ENCODE data around the gene OVCH2.
"Not testable (repeated sequence)": the region's sequence is repeated elsewhere in the genome, so short reads cannot be mapped to it uniquely, and the experiment has no call there.

OVCH2 gene

DNA sequence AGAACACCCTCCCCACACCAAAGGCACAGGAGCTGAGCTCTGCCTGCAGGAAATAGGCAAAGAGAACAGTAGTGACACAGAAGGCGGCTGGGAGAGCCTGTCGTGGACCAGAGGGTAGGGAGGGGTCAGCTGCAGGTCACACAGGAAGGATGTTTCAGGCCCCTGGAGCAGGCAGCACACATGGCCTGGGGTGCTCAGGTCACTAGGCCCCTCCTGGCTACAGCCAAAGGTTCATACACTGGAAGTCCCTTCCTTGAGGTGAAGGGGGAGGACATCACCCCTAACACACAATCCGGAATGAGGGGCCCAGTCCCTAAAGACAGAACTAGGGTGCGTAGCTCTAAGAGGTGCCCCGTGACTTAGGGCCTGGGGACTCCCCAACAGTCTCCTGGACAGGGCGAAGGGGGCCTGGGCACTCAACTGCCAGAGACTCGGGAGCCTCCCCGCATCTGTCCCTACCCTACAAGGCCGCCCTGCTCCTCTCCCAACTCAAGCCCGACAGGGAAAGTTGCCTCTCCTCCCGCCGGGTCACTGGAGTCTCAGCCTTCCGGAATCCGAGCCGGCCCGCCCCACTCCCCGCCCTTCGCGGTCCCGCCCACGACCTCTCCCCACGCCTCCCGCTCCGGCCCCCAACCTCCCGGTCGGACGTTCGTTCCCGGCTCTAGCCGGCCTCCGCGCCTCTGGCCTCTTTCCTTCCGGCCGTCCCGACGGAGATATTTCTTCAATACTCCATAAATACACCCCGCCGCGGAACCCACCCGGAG, 33.1 kb downstream of the OVCH2 start, which contains the start of gene CYB5R2:
TSS of gene CYB5R2 (minus strand) at position 541 of the 764 bp plus-strand sequence. CDS start 675 bp downstream, outside the sequence.
- H3K27ac ChIP-seq = peak within 1 kb of the TSS; percentile 38 to 90 (median 83)
- H3K4me3 ChIP-seq = peak within 1 kb of the TSS; percentile 36 to 66 (median 47)

DNA sequence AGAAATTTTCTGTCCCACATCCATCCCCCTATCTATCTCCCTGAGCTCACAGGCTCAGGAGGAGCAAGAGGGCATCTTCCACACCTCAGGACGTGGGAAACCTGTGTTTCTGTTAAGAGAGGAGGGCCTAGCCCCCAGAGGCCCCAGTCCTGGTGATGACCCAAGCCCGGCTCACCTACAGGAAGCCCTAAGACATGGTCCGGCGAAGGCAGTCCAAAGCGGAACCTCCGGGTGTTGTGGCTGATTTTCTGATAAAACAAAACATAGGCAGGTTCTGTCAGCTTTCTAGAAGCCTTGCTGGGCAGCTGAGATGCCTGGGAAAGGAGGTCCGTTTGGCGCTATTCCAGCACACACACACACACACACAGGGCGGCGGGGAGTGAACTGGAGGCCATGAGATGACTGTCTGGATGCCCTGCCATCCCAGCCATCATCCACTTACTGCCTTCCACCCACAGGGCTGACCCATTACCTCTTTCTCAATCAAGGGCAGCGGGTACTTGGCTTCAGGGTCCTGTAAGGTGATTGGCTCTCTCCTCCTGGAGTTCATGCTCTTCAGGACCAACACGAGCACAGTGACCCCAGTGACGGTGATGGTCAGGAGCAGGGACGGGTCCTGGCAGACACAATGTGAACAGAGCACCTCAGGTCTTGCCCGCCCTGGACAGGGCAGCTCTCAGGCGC, 33.9 kb downstream of the OVCH2 start:
- peak overlapping the region in 1 of 7 experiments; percentile 54 for H3K4me3 ChIP-seq
- H3K27ac ChIP-seq = peak overlapping the region in 14 of 21 experiments; percentile 6 to 90 (median 86)

DNA sequence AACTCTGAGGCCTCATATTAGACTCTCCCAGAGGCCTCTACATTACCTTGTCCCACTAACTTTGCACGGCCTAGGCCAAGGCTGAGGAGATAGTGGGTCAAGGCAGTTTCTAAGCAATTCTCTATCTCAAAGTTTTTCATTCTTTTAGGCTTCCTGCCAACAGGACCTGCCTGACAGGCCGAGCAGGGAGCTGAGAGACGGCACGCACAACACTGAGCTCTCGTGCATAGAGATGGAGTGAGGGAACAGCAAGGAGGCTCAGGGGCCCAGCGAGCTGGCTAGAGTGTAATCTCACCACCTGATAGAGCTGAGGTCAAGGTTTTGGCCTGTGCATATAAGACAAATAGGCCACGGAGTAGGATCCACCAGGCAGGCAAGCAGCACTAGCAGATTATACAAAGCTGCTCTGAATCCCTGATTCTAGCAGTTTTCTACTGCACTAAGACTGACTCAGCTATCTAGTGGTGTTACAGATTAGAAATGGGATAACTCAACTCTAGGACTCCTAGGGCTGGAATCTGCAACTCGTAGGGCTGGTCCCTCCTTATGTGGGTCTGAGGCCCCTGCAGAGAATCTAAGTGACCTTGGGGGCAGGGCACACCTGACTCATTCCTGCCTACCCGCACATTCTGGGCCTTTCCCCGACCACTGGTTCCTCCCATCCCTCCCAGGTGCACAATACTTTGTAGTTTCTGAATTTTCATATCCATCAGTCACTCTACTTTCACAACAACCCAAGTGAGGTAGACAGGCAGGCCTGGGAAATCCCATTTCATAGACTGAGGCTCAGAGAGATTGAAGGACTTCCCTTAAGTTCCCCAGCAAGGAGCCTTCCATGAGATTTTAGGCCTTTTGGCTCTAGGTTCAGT, 34.7 kb downstream of the OVCH2 start:
- peak overlapping the region in 16 of 21 experiments; percentile 6 to 89 (median 32) for H3K27ac ChIP-seq

DNA sequence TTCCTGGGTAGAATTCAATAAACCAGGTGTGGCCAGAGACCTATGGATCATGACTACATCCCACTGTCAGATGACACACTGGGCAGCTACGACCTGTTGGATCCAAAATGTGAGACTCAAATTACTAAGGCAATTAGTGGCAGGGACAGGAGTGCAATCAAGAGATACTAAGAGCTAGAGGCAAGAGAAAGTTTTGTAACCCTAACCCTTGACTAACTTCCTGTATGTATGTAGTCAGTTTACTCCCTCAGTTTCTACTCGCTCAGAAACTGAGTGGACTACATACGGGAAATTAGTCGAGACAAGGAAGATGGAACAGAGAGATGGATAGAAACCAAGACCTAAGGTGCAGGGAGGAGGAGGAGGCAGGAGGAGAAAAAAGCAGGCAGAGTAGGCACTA, 35.6 kb downstream of the OVCH2 start:
- H3K27ac ChIP-seq = peak overlapping the region in 12 of 21 experiments; percentile 11 to 89 (median 40)
- no peak overlapping the region for H3K4me3 ChIP-seq

More for the DNA sequence above, 34.7 kb downstream of the OVCH2 start:
- H3K4me3 ChIP-seq = no peak overlapping the region

DNA sequence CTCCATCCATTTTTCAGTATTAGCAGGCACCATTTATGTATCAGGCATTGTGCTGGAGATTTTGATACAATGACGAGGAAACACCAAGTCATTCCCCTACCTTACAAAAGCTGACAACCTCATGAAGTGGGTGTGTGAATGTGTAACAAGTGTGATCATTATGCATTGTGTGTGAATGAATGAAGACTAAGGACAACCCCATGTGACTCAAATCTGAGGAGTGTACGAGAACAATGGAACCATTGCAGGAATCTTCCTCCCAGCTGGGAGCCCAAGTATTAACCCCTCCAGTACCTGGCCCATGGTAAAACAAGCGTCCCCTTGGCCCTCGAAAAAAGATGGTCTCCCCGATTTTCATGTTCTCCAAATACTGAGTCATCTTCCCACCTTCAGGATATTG, 37.4 kb downstream of the OVCH2 start:
- Histone ChIP-seq H3K27ac (peak overlapping the region in 4 of 21 experiments; percentile 27 to 70 (median 42)), H3K4me3 (no peak overlapping the region)

DNA sequence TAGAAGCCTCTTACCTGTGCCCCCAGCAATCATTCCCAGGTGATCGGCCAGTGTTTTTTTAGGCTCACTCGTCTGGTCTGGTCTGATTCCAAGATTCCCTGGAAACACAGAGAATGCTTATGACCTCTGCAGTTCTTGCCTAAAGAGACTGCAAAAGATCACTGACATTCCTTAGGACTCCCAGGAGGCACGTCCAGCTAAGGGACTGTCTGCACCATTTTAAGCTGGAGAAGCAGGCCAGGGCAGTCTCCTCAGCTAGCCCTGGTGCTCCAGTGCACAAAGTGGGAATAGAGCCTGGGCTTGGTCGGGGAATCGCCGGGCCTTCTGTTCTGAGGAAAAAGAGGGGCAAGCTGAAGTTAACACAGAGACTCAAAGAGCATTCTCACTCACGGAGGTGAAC, 37.8 kb downstream of the OVCH2 start:
- Histone ChIP-seq H3K4me3 (no peak overlapping the region), H3K27ac (peak overlapping the region in 5 of 21 experiments; percentile 5 to 56 (median 27))

DNA sequence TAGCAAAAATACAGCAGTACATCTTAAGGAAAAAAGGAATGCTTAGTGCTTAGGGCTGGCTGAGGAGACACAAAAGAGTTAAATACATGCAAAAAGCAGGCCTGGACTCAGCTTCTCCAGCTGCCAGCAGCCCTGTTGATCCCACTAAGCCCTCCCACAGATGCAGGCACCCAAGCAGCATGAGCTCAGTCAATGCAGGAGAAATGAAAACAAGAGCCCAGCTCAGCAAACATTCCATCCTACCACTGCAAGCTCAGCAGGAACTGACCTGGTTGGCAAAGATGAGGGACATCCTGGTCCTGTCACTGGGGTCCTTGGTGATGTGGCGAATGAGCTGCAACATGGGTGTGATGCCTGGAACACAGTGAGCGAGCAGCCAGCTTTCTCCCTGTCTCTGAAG, 38.8 kb downstream of the OVCH2 start:
- no peak overlapping the region for H3K27ac ChIP-seq

DNA sequence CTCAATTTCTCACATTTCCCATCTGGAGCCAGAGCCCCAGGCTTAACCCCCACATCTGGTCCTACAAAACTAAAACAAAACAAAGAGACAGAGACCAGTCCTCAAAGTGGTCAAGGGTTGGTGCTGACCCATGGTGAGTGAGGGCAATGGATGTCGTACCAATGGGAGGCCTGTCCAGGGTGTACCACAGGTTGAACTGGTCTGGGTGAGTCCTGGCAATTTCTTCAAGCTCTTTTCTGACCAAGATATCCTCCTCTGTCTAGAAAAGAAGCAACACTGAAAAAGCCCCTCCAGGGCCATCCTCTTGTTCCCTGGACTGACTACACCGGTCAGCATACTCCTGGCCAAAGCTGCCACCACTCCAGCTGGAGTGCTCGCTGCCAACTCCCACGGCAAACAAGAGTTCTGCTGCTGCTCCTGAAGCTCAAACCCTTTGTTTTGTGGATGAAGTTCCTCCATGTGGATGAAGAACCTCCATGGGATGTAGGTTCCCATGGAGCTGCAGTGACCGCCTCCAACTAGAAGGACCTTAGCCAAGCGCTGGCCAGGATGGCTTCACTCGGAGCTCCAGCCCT, 39.9 kb downstream of the OVCH2 start:
- Histone ChIP-seq H3K4me3 (no peak overlapping the region), H3K27ac (no peak overlapping the region)

More for the DNA sequence above, 38.8 kb downstream of the OVCH2 start:
- no peak overlapping the region for H3K4me3 ChIP-seq

DNA sequence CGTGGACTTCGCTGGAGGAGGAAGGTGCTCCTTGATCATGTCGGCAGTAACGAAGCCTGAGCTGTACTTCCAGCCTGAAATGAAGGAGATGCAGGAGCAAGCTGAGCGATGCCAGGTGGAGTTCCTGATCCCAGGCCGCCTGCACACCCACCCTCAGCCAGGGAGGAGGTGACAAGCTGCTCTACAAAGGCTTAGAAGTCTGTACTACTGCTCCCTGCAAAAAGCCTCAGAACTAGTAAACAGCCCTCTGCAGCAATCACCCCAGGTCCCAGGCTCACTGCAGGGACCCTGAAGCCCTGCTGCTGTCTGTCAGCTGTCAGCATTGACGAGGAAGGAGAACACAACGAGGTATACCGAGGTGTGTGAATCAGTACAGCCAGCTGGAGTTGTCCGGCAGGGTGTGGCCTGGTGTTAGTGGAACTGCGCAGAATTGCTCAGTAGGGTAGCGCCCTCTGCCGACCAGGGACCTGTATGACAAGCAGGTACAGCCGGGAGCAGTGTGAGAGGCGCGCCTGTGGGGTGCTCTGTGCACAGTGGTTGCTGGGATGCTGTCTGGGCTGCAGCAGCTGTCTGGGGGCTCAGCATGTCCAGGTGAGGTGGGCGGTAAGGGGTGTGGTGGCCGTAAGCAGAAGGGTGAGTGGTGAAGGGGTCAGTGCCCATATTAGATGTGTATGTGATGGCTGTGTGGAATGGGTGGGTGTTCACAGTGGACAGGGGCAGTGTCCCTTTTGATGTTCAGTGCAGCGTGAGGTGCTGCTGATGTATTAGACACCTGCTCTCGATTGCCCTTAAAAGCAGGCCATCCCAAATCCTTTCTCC, 40.6 kb downstream of the OVCH2 start:
- Histone ChIP-seq H3K4me3 (no peak overlapping the region), H3K27ac (no peak overlapping the region)

DNA sequence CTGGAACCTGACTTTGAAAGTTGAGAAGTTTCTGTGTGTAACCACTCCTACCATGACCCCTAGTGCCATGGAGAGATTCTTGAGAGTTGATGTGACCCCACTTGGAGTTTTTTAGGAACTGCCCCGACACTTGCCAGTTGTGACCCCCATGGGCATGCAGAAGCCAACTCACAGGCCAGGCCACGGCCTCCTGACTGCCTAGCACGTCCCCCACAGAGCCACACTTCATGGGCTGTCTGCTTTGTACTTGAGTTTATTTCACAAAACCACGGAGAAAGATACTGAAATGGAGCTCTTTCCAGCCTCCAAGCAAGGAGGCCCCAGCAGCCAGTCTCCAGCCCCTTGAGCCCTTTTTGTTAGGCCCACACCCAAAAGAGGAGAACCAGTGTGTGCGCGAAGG, 41.4 kb downstream of the OVCH2 start:
- Histone ChIP-seq H3K27ac (no peak overlapping the region), H3K4me3 (no peak overlapping the region)

DNA sequence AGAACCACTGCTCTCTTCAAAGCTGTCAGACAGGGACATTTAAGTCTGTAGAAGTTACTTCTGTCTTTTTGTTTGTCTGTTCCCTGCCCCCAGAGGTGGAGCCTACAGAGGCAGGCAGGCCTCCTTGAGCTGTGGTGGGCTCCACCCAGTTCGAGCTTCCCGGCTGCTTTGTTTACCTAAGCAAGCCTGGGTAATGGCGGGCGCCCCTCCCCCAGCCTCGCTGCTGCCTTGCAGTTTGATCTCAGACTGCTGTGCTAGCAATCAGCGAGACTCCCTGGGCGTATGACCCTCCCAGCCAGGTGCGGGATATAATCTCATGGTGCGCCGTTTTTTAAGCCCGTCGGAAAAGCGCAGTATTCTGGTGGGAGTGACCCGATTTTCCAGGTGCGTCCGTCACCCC, 42.7 kb downstream of the OVCH2 start:
- not testable (repeated sequence) for H3K27ac ChIP-seq, H3K4me3 ChIP-seq

DNA sequence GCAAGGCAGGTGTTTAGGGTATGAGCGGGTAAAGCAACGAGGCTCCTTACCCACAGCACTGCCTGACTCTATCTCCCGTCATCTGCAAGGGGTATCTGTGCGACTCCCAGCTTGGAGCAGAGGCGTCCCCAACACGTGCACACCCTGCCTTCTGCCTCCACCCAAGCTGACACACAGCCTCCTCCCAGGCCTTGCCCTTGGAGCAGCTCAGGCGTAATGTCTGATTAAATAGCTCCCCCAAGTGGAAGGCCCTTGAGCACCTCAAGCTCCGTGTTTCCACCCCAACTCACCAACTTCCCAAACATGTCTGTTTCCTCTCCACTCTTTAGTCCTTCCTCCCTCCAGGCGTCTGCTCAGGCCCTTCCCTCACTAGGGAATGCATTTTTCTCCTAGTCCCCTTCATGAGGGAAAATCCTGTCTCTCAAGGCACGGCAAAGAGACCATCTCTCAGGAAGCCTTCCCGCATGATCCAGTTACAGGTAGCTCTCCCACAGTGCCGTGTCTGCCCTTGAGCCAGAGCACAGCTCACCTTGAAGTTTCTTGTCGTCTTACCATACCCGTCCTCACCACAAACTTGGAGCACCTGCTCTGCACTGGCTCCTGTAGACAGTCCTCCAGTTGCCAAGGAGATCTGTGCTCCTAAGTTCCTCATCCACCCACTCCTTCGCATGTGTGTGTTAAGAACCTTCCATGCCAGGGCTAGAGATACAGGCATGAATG, 48.8 kb downstream of the OVCH2 start:
- peak overlapping the region in 2 of 21 experiments; percentile 18 to 23 for H3K27ac ChIP-seq

DNA sequence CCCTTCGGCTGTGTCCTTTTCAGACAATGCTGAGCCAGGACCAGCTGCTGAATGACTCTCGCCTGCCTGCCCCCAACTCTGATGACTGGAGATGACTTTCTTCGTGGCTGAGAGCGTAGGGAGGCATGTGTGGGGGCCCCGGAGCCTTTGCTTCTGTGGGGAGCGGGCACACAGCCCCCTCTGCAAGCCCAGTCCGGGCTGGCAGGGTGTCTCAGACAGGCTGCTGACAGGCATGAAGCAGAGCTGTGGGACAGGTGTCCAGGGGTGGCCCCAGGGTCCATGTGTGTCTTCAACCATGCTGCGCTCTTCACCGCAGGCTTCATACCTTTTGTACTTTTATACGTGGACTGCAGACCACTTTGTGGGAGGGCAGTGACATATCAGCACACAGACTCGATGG, 49.6 kb downstream of the OVCH2 start:
- H3K4me3 ChIP-seq = no peak overlapping the region
- H3K27ac ChIP-seq = peak overlapping the region in 2 of 21 experiments; percentile 23 to 42

More for the DNA sequence above, 48.8 kb downstream of the OVCH2 start:
- no peak overlapping the region for H3K4me3 ChIP-seq

DNA sequence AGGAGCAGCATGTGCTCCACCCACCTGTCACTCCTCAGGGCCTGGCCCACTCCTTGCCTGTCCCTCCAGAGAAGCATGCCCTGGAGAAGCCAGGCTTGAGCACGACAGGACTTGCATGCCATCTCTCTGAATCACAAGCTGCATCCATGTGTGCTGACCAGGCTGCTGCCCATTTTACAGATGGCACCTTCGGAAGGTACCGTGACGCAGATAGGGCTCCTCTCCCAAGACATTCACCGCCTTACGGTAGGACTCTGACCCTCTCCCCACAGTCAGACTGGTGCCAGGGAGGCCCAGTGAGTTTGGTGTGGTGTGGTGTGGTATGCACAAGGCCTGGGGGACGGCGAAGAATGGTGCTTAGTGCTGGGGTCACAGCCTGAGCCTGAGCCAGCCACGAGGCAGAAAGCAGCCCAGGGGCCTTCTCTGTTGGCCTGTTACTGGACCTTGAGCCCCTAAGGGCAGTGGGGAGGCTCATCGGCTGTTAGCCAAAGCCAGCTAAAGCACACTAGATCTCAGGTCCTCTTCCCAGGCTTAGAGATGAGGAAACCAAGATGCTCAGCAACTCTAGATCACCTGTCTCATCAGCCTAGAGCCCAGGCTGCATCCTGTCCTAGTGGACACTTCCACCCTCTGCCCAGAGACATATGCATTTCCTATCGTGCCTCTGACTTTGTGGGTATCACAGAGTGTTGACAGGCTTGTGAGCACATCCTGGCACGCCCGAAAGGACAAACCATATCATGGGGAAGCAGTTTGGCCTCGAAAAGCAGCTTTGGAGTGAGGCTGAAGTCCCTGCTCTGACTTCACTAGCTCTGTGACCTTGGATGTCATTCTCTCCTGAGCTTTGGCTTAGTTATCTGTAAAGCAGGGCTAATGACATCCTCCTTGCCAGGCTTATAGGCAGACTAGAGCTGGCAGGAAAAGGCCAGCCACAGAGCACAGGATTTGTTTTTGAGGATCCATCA, 50.7 kb downstream of the OVCH2 start:
- peak overlapping the region in 3 of 21 experiments; percentile 0 to 9 (median 8) for H3K27ac ChIP-seq

DNA sequence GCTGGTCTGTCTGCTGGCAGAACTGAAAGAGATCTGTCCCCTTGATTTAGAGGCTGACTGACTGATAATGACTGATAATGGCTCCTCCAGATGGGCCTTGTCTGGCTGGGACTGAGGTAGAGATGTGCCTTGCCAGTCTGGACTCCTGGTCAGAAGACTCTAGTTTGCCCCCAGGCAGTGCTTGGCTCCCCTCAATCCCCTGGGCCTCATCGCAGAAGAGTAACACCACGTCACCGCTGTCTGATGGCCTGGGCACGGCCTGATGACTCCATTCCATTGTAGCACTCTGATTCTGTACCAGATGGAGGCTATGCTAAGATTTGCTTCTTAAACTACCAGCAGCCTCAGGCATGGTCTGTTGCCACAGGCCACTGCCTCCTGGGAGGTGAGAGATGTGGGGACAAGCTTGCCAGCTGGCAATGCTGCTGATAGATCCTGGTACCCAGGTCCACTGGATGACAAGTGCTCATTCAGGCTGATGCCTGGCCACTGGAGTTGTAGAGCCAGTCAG, 52.0 kb downstream of the OVCH2 start:
- Histone ChIP-seq H3K4me3 (no peak overlapping the region), H3K27ac (no peak overlapping the region)

More for the DNA sequence above, 50.7 kb downstream of the OVCH2 start:
- no peak overlapping the region for H3K4me3 ChIP-seq

DNA sequence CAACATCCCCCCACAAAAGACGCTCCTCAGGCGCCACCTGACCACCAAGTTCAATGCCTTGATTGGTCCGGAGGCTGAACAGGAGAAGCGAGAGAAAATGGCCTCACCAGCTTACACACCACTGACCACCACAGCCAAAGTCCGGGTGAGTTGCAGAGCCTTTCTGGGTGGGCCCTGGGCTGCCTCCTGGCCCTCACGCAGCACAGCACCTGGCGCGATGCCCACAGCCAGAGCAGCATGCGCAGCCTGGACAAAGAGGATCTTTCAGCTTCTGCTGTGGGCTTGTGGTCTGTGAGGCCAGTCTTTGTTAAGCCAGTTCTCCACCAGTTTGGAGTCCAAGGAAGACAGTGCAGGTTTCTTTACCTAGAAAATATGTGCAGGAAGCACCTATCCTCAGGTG, 54.6 kb downstream of the OVCH2 start:
- no peak overlapping the region for H3K27ac ChIP-seq
- no peak overlapping the region for H3K4me3 ChIP-seq

DNA sequence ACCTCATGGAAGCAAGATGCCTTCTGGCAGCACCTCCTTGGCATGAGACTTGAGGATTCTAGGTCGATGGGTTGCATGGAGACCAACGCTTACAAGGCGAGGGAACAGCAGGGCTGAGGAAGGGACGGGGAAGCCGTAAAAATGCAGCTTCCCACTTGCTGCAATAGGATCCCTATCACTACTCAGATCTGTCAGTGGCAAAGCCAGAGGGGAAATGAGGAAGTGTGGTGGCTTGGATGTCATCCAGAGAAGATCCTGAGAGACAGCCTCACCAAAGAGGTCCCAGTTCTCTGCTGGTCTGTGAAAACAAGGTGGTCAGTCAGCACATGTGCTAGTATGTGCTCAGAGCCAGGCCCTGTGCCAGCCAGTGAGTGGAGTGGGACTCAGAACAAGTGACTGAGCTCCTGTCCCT, 55.1 kb downstream of the OVCH2 start:
- Histone ChIP-seq H3K4me3 (no peak overlapping the region), H3K27ac (no peak overlapping the region)
